Right lobe of liver (tissue), 4 donors: ENCODE measurements around the gene ELMOD1.

Experiments
- POLR2A ChIP-seq: fragments of 450-650 bp; IDR thresholded peaks from one replicate; pipeline ENCODE4 v1.6.1; 2017; ENCODE audit warnings: antibody characterized with exemption, mild to moderate bottlenecking
- TF ChIP-seq, protein P1 (sequence below), 4 donors: fragments of 200-600 bp in 3 of 4; fragments of 450-650 bp in 1 of 4; IDR thresholded peaks; one replicate each; pipeline versions ENCODE4 v1.5.1 to v1.8.0; 2016 to 2022; ENCODE audit warnings: antibody characterized with exemption in 4 of 4, mild to moderate bottlenecking in 2 of 4
- donor health status: DM: no; HTN: no; CAD: no.
- donor health status: DM: no; HTN: no; CAD: no.
- donor health status: DM: no; HTN: yes; CAD: no.

DNA sequence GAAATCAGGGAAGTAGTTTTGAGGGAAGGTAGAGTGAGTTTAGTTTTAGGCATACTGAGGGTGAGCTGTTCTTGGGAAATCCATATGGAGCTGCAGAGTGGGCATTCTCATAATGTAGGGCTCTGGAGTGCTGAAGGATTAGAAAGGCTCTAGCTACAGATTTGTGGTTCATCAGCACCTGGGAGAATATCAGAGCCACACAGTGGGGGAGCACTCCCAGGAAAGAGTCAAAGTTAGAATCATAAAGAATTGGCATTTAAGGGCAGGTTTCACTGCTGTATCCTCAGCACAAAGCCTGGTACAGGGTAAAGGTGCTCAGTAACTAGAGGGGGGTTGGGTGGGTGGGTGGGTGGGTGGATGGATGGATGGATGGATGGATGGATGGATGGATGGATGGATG lies 68.4 kb downstream of the ELMOD1 start:
- TF ChIP-seq, protein P1, sequence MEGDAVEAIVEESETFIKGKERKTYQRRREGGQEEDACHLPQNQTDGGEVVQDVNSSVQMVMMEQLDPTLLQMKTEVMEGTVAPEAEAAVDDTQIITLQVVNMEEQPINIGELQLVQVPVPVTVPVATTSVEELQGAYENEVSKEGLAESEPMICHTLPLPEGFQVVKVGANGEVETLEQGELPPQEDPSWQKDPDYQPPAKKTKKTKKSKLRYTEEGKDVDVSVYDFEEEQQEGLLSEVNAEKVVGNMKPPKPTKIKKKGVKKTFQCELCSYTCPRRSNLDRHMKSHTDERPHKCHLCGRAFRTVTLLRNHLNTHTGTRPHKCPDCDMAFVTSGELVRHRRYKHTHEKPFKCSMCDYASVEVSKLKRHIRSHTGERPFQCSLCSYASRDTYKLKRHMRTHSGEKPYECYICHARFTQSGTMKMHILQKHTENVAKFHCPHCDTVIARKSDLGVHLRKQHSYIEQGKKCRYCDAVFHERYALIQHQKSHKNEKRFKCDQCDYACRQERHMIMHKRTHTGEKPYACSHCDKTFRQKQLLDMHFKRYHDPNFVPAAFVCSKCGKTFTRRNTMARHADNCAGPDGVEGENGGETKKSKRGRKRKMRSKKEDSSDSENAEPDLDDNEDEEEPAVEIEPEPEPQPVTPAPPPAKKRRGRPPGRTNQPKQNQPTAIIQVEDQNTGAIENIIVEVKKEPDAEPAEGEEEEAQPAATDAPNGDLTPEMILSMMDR (IDR thresholded peaks at IDR 0.05) = no peak
- TF ChIP-seq POLR2A = no peak
